ENCODE measurements around the gene SLC35C1. TPM values are rescaled to one million over a fixed set of nuclear protein-coding genes. Genes with fewer than 3 reads are reported as not detected.

Gene SLC35C1
- total RNA-seq, 1 experiment from 2014 or later: 8.9 TPM

GRCh38 chr11:45852712-45853101 lies 47.8 kb downstream of the SLC35C1 start:
- Histone ChIP-seq H2BK20ac (ENCODE audit: low read depth, low read length, poor library complexity, severe bottlenecking) (no peak overlapping the region), H2BK12ac (ENCODE audit: insufficient read length, low read depth, low read length) (no peak overlapping the region), H3K18ac (ENCODE audit: insufficient read length, low read depth, low read length) (no peak overlapping the region), H3K4me2 (ENCODE audit: insufficient read depth, insufficient read length, low read length) (no peak overlapping the region), H4K20me1 (ENCODE audit: control insufficient read depth, insufficient read depth, insufficient read length) (no peaks in the 10 kb centered on the region), H3K79me2 (ENCODE audit: insufficient read depth, low read length) (no peaks in the 10 kb centered on the region; the same call in 1 of the 2 replicates), H3K27ac (ENCODE audit: insufficient read length, low read depth, low read length) (no peak overlapping the region), H2AFZ (ENCODE audit: low read length) (no peak overlapping the region), H3K4me1 (ENCODE audit: insufficient read depth, low read length) (peaks cover 2% of the 10 kb centered on the region; the same call in 1 of the 2 replicates), H3K23me2 (ENCODE audit: insufficient read length, low read depth, low read length, poor library complexity, severe bottlenecking) (peaks cover 4% of the 10 kb centered on the region), H4K8ac (replicated peaks; ENCODE audit: insufficient read length, low read depth, low read length) (no peak overlapping the region), H4K5ac (ENCODE audit: insufficient read length, low read depth, low read length) (no peak overlapping the region), H2BK15ac (ENCODE audit: low read depth, low read length) (no peak overlapping the region), H3K27me3 (ENCODE audit: insufficient read depth, low read length) (no peaks in the 10 kb centered on the region), H2AK5ac (ENCODE audit: insufficient read length, low read length) (no peak overlapping the region), H3K9ac (ENCODE audit: extremely low read depth, insufficient read length, low read length) (no peak overlapping the region), H2BK5ac (ENCODE audit: insufficient read length, low read length) (no peak overlapping the region), H3K9me3 (ENCODE audit: control insufficient read depth, low read depth, low read length) (no peaks in the 10 kb centered on the region), H3K56ac (ENCODE audit: insufficient read length, low read depth, low read length) (no peak overlapping the region), H3K14ac (ENCODE audit: insufficient read depth, low read length) (no peak overlapping the region; the same call in 1 of the 2 replicates), H3T11ph (ENCODE audit: low read length) (no peak overlapping the region), H2BK120ac (ENCODE audit: low read depth, low read length, poor library complexity, severe bottlenecking) (no peak overlapping the region), H3K79me1 (ENCODE audit: insufficient read depth, low read depth, low read length, poor library complexity, severe bottlenecking) (no peaks in the 10 kb centered on the region), H3K4ac (ENCODE audit: low read depth, low read length) (no peak overlapping the region), H3K23ac (ENCODE audit: insufficient read length, low read depth, low read length) (no peak overlapping the region), H4K91ac (ENCODE audit: insufficient read length, low read depth, low read length) (no peak overlapping the region)
- Mint-ChIP-seq H3K4me3 (peak overlapping the region in 1 of 2 experiments; percentile 66; a peak in 2 of 5 replicates), H3K36me3 (ENCODE audit: insufficient read depth in 1 of 3, low read depth in 3 of 3) (peaks cover 2 to 9% (median 8%) of the 10 kb centered on the region in 3 experiments; a peak in 6 of 7 replicates), H3K27ac (peak overlapping the region in 1 of 3 experiments; percentile 92; a peak in 3 of 7 replicates), H3K4me1 (peaks cover 44 to 52% of the 10 kb centered on the region in 2 experiments), H3K27me3 (ENCODE audit: low read depth) (peaks cover 4% of the 10 kb centered on the region), H3K9me3 (no peaks in the 10 kb centered on the region)
- WGBS (ENCODE audit: extremely low coverage, insufficient read length, low lambda C conversion rate): no CpG with 5 or more reads among the region's 1 CpG
- peak; percentile 48 for DNase-seq
- TF ChIP-seq, protein P1, sequence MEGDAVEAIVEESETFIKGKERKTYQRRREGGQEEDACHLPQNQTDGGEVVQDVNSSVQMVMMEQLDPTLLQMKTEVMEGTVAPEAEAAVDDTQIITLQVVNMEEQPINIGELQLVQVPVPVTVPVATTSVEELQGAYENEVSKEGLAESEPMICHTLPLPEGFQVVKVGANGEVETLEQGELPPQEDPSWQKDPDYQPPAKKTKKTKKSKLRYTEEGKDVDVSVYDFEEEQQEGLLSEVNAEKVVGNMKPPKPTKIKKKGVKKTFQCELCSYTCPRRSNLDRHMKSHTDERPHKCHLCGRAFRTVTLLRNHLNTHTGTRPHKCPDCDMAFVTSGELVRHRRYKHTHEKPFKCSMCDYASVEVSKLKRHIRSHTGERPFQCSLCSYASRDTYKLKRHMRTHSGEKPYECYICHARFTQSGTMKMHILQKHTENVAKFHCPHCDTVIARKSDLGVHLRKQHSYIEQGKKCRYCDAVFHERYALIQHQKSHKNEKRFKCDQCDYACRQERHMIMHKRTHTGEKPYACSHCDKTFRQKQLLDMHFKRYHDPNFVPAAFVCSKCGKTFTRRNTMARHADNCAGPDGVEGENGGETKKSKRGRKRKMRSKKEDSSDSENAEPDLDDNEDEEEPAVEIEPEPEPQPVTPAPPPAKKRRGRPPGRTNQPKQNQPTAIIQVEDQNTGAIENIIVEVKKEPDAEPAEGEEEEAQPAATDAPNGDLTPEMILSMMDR (conservative IDR thresholded peaks at IDR 0.05): peak; percentile 38

Measured in H9 (cell line).